GM18867 (cell line): Measurements from ENCODE around the gene LY6G5C.

Experiments
- ATAC-seq: cut with Tn5 transposase; IDR thresholded peaks from one replicate; pipeline ENCODE4 v1.9.1; 2021; ENCODE audit warnings: mild to moderate bottlenecking, moderate library complexity; ENCODE audit not compliant: unreplicated experiment

LY6G5C gene

DNA sequence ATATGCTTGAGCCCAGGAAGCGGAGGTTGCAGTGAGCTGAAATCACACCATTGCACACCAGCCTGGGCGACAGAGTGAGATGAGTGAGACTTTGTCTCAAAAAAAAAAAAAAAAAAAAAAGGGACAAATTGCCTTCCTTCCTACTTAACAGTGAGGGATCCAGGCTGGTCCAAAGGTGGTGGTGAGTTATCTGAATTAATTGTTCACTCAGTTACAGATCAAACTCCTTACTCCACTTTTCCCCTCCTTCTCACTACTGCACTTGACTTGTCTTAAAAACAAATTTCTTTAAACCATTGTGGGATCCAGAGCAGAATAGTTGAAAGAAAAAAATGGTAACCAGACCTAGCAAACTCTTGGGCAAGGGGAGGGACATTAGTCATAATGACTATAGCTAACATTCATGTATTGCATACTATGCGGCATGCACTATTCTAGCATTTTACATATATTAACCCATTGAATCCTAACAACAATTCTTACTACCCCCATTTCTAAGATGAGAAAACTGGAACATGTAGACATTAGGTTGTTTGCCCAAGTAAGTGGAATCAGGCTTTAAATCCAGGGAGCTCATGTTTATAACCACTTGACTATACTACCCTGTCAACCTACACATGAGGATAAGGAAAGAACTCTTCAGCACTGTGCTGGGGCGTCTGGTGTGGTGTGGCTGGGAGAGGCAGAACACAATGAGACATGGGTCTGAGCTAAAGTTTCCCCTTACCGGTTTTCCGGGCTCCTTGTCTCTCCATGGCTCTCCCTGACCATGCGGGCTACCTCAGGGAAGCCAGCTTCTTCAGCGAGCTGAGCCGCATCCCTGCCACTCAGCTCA lies 17.5 kb downstream of the LY6G5C start:
- ATAC-seq = no peak

DNA sequence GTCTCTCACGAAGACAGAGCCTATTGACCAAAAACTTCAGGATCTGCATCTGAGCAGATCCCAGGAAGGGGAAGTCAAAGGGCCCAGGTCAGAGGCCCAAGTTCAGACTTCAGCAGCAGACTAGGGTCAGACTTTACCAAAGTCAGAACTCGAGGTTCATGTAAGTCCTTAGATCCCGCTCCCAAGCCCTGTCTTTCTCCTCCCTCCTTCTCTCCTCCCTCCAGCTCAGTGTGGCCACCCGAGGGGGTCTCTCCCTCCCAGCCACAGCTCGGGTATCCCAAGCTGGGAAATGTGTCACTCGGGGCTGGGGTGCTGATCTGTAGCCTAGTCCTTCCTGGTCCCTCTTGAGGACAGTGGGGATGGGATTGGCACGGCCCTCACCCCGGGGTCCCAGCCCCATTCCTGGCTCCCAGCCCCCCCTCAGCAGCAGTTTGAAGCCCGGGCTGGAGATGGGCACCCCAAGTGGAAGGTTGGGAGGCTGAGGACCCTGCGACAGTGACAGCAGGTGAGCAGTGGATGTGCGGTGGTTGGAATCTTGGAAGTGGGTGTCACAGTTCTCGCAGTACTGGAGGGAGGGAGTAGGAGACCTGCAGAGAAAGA lies 18.6 kb downstream of the LY6G5C start:
- no peak for ATAC-seq

DNA sequence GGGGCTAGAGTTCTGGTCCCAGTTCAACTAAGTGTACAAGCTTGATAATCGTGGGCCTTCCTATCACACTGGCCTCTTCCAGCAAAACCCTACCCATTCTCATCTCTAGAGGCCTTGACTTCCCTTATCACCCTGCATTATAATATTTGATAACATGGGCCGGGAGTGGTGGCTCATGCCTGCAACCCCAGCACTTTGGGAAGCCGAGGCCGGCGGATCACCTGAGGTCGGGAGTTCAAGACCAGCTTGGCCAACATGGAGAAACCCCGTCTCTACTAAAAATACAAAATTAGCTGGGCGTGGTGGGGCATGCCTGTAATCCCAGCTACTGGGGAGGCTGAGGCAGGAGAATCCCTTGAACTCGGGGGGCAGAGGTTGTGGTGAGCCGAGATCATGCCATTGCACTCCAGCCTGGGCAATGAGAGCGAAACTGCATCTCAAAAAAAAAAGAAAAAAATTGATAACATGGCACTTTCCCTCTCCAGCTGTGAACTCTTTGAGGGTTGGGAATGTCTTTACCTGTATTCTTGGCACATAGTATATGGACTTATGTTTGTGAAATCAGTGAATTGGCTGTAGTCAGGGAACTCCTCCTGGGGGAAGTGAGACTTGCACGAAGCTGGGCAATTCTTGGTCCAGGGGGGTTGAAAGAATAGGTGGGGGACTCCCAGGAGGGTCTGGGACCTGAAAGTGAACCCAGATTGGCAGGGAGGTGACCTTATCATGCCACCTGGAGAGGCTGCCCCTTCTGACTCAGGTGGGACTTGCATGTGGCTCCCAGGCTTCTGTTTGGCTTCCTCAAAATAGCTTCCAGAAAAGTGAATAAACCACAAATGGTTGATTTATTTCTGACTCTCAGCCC lies 19.4 kb downstream of the LY6G5C start:
- ATAC-seq = no peak

DNA sequence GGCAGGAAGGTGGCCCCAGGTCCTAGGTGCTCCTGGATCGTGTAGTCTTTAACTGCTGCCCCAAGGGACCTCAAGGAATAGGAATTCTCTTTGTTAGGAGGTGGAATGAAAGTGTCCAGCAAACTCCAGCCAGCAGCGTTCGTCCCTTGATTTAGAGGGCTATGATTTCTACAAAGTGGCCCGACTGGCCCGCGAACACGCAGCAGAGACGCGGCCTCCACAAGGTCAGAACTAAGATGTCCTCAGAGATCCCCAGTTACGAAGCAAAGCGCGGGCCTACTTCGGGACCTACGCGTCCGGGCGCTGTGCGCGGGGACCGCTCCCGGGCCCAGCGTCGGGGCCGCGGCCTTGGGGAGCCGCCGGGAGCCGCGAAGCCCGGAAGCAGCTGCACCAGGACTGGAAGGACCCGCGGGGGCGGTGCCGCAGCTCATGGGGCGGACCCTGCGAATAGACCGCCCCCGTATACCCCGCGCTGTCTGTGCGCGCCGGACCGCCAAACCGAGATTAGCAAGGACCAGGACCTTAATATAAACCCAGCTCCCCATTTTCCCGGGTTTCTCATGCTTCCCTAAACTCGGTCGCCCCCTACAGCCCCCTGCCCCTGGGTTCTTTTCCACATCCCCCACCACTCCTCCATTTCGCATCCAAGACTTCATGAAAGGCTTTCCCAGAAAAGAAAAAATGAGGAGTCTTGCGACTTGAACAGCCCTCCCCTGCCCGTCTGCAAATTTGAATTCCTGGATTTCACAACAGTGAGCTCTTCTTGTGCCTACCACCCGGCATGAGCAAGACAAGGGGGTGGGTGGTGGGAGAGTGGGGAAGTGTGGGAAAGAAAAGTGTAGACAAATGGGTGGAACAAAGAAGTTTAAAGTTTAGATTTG lies 20.2 kb downstream of the LY6G5C start, which contains the start of gene C6orf47:
C6orf47 (minus strand) TSS at position 398 of the 881 bp plus-strand sequence. CDS start 831 bp downstream, outside the sequence.
- peak; percentile 49 for ATAC-seq

DNA sequence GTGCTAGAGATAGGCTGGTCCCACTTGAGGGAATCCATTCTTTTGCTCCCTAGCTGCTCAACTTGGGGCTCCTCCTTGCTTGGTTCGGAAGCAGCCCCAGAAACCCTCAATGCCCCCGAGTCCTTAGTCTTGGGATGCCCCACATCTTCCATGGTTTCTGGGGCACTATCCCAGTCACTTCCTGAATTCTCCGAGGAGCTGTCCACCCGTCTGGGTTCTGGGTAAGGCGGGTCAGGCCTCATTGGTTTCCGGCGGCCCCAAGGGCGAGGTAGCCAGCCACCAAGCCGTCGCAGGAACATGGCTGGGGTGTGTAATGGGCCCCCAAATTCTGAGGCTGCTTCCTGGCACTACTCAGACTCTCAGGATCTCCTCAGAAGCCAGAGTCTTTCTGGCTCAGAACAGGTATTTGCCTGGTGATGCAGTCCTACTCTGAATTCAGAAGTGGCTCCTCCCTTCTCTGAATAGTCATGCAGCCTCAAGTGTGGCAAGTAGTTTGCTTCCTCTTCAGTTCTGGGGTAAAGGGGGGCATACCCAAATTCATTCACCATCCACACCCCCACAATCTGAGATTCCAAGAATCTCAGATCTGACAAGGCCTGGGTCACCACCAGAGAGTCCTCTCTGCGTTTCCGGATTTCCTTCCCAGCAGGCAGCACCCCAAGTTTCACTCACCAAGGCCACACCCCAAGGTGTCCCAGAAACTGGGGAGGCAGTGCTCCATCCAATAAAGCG lies 21.1 kb downstream of the LY6G5C start:
- no peak for ATAC-seq

DNA sequence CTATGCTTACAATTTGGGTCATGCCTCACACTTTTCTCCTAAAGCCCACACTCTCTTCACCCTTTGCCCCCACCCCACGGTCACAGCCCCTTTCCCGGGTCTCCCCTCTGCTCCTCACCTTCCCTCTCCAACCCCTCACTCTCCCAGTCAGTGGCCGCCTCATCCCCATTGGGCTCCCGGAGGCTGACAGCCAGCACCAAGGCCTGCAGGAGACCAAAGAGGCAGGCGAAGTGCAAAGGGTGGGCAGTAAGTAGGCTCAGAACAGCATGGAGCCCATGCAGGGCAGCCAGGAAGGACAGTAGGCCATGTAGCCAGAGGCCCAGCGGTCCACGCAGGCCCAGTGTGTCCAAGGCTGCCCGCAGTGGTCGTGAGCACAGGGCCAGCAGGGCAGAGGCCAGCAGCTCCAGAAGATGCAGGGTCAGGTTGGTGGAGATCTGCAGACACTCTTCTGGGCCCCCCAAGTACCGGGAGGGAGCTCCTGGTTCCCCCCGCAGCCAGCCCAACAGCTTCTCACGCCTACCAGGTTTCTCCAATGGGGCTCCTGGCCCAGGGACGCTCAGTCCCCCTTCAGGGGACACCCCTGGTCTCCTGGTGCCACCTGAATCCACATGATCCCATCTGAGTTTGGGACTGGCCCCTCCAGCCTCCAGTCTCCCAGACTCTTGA lies 21.8 kb downstream of the LY6G5C start:
- ATAC-seq = no peak

DNA sequence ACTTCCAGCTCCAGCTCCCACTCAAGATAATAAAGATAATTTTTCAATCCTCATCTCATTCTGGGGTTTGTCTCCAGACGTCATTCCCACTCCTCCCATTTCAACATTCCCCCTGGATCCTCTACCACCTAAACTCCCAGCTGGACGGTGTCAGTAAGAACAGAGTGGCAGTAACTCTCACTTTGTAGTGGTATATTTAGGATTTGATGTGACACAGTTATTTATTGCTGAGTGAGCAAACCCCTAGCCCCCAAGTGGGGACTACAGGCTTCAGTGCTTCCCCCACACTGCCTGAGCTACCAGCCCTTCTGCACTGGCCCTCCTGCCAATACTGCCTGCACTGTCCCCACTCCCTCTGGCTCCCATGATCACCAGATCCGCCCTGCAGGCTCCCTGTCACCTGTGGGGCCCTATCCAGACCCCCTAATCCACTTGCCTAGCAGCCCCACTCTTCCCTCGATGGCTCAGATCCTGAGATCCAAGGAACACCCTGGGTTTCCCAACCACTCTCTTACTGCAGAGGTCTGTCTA lies 22.6 kb downstream of the LY6G5C start:
- no peak for ATAC-seq

DNA sequence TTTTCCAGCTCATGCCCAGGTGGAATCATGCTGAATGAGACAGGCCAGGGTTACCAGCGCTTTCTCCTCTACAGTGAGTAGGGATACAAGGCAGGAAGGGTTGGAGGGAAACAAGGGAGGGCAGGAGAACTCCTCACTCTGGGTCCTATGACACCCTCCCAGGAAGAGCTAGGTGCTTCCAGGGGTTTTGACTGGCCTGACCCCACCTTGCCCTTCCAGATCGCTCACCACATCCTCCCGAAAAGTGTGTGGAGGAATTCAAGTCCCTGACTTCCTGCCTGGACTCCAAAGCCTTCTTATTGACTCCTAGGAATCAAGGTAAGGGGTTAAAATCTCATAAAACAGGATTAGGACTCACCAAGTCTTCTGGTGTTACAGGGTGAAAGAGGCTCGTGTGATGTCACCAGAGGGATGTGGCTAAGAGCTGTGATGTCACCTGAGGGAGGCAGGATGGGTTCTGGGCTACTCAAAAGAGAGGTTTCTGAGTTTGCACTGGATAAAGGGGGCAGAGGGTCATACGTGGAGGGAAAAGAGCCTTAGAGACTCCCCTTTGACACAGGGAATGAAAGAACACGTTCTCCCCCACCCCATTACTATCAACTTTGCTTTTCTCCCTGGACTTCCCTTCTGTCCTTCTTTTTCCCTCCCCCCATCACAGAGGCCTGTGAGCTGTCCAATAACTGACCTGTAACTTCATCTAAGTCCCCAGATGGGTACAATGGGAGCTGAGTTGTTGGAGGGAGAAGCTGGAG lies 23.3 kb downstream of the LY6G5C start:
- ATAC-seq = no peak

DNA sequence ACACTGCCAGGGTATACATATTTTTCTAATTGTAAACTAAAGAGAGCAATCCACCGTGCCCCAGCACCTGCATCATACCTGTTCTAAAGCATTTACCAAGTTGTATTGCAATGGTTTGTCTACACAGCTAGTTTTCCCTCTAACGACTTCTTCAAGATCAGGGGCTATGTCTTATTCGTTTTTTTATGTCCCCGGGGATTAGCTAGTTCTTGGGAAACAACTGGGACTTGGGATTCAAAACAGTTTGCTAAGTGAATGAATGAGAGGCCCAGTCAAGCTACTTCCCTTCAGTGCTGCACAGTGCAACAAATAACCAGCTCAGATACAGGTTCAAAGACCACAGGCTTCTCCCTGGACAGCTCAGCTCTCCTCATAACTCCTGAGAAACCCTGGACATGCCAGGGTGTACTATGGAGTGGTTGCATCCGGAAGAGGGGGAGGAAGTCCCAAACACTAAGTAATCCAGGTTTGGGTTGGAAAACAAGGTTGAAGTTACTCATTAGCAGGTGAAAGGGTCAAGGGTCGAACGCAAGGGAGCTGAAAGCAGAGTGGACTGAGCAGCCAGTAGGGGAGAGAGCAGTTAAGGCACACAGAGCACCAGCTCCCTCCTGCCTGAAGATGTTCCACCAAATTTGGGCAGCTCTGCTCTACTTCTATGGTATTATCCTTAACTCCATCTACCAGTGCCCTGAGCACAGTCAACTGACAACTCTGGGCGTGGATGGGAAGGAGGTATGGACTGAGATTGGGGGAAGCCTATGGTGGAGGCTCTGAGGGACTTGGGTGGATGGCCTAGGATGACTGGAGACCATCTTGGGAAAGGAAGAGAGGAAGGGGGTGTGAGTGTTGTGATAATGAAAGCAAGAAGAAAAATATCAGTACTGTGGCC lies 25.3 kb downstream of the LY6G5C start, which contains the start of gene APOM:
APOM (plus strand) TSS at position 546 of the 889 bp plus-strand sequence; CDS start at position 619, 73 bp downstream.
- ATAC-seq = no peak

DNA sequence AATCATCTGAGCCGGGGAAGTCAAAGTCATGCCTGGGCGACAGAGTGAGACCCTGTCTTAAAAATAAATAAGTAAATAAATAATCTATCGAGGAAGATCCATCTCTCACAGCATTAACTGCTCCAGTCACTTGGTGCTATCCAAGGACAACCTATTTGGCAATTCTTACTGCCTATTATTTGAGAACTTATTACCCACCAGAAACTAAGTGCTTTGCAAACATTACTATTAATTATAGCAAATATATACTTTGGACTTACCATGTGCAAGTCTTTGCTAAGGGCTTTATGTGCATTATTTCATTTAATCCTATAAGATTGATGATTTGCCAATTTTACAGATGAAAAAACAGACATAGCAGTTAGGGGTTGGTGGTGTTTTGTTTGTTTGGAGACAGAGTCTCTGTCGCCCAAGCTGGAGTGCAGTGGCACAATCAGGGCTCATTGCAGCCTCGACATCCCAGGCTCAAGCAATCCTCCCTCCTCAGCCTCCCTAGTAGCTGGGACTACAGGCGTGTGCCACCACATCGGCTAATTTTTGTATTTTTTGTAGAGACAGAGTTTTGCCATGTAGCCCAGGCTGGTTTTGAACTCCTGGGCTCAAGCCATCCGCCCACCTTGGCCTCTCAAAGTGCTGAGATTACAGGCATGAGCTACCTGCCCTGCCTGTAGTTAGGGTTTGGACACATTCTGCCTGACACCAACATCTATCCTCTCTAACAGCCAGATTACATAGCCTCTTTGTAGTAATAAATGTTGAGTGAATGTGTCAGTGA lies 26.1 kb downstream of the LY6G5C start:
- ATAC-seq = no peak

DNA sequence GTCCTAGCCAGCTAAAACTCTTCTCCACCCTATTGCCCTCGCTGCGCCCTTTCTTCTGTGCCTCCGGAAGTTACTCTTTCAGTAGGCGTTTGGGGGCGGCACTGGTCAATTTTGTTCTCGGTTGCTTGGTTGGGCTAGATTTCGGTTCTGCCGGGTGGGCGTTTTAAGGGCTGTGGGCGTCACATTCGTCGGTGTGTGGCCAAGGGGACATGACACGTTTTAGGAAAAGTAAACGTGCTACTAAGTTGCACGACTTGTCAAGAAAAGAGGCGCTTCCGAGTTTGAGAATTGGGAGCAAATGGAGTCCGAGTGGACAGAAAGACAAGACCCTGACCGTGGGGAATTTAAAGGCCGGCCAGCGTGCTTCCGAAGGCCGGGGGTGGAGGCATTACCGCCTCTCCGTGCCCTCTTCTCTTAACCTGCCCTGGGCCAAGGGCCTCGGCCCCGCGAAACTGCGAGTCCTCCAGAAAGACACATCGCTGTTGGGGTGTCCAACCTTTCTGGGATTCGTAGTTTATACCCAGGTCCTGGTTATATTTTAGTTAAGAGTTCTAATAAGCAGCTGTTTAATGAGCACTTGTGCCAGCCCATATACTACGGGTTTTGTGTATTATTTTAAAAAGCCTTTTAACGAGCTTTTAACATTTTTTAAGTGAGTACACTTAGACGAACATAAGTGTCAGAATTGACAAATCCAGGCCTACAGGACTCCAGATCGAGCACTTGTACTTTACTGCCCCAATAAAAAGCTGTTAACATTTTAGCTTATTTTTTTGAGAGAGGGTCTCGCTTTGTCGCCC lies 27.7 kb downstream of the LY6G5C start:
- ATAC-seq = peak; percentile 55

DNA sequence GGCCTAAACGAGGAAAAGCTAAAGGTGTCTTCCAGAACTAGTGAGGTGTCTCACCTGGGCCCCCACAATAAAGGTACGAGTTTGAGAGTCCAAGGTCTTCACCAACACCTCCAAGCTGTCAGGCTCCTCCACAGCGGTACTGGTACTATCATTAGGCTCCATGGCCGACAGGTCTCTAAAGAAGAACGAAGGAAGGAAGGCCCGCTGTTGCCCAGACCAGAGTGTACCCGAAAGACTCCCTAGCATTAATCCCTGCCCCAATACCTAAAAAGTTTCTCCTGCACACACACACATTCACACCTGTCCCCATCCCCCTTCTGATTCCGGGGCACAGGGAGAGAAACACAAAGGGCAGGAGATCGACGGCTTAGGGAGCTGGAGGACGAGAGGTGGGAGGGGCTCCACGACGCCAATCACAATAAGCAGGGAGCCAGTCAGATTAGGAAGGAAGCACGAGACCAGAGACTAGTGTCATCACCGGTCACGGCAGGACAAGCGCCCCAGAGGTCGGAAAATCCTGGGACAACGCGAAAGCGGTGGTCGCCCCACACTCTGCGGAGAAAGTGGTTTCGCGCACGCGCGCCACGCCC lies 29.2 kb downstream of the LY6G5C start:
- ATAC-seq = peak; percentile 28

DNA sequence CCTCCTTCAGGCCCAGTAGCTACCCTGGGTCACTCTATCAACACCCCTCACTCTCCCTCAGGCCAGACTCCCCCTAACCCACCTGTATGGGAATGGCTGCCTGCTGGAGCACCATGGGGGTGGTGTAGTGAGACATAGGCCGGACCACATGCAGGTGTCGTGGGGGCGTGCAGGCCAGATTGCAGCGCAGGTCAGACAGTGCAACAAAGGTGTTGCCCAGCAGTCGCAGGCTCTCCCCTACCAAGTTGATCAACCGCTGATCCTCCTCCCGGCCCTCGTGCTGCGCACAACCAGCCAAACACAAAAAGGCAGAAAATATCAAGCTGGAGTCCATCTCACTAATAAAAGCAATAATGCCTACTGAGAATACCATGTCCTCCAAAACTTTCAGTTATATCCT lies 35.5 kb downstream of the LY6G5C start:
- no peak for ATAC-seq

DNA sequence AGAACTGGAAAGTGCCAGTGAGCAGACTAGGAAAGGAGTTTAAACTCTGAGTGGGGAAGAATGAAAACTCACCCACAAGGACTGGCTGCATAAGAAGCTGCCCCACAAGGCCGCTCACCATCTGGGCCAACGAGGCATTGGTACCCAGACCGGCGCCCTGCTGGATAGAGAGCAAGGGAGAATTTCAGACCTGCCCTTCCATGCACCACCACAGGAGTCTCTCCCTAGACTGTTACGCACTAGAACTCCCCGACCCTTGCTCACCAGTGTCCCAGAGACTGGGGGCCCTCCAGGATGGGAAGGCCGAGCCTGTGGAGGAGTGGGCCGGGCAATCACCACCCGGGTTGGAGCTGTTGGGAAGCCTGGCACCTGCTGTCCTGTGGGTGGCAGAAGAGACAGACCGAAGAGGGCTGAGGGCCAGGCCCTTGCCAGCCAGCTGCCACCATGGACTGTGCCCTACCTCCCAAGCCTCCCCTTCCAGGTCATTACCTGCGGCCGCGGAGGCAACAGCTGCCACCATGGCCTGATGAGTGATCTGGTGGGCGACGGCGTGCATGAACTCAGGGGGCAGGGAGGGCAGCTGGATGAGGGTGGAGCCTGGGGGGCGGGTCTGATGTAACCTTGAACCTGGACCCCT lies 36.9 kb downstream of the LY6G5C start:
- no peak for ATAC-seq
